GM12873 (cell line): ENCODE measurements around the gene CDIPT.
A peak's percentile ranks its signal among the peaks of the same experiment; 100 is the strongest.

ENCODE experiments used
- TF ChIP-seq, protein P1 (sequence below): IDR thresholded peaks from 2 replicates; pipeline ENCODE4 v1.5.1; 2012; ENCODE audit warnings: low read depth, mild to moderate bottlenecking, moderate library complexity, low read length, control low read depth; ENCODE audit not compliant: insufficient read depth; ENCODE audit errors: missing control alignments

The CDIPT gene, protein sequence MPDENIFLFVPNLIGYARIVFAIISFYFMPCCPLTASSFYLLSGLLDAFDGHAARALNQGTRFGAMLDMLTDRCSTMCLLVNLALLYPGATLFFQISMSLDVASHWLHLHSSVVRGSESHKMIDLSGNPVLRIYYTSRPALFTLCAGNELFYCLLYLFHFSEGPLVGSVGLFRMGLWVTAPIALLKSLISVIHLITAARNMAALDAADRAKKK

DNA sequence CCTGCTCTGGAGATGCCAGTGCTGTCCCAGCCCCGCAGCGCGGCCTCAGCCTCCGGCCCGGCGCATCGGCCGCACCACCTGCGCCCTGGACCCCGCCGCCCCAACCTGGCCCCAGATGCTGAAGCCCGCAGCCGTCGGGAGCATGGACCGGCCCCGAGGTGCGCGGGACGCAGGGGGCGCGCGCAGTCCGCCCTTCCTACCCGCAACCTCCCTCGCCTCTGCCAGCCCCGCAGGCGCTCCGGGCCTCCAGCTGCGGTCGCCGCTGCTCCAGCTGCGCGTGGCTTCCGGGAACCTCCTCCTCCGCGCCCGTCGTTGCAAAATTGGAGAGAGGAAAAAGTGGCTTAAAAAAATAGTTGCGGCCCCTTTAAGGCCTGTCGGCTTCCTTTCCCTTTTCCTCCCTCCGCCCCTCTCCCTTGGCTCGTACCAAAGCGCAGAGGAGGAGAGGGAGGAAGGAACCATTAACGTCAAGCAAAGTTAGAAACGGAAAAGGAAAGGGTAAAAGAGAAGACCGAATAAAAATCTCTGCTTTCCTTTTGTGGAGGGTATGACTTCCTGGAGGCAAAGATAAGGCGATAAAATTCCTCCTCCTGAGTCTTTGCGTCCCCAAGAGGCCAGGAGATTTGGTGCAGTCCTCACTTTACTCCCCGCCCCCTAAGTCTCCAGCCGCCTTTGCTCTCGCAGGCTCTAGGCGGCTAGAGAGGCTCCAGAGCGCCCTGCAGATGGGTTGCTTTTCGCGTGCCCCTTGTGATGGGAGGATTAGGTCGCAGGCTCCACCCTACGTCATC lies at the start of gene CDIPT:
Gene CDIPT, minus strand, starts transcription at position 343 of the 785 bp plus-strand sequence. CDS start 369 bp downstream, outside the sequence.
- TF ChIP-seq, protein P1, sequence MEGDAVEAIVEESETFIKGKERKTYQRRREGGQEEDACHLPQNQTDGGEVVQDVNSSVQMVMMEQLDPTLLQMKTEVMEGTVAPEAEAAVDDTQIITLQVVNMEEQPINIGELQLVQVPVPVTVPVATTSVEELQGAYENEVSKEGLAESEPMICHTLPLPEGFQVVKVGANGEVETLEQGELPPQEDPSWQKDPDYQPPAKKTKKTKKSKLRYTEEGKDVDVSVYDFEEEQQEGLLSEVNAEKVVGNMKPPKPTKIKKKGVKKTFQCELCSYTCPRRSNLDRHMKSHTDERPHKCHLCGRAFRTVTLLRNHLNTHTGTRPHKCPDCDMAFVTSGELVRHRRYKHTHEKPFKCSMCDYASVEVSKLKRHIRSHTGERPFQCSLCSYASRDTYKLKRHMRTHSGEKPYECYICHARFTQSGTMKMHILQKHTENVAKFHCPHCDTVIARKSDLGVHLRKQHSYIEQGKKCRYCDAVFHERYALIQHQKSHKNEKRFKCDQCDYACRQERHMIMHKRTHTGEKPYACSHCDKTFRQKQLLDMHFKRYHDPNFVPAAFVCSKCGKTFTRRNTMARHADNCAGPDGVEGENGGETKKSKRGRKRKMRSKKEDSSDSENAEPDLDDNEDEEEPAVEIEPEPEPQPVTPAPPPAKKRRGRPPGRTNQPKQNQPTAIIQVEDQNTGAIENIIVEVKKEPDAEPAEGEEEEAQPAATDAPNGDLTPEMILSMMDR = peak; percentile 84

DNA sequence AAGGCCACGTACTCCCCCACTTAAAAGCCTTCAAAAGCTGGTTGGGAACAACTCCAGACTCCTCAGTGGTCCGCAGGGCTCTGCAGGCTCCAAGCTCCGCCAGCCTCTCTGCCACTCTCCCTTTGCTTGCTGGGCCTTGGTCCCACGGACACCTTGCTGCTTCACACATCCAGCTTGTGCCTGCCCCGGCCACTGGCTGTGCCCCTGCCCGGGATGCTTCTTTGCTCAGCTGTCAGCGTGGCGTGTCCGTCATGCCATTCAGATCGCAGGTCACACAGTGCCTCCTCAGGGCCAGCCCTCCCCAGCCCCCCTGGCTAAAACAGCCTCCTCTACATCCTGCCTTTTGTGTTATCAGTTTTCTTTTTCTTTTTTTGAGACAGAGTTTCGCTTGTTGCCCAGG lies 49.1 kb upstream of the CDIPT start:
- TF ChIP-seq, protein P1 = no peak

DNA sequence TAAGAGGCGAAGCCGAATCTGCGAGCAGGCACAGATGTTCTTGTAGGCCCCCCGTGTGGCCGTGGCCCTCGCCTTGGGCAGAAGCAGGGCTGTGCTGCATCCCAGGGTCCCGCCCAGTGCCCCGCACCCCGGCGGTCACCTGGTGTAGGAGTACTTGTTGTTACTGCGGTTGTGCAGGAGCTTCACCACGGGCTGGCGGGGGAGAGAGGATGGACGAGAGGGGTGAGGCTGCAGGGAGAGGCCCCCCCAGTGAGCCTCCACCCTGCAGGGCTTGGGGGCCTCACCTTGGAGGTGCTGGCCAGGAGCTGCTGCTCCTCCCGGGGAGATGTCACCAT lies 48.6 kb upstream of the CDIPT start:
- TF ChIP-seq, protein P1 = no peak

DNA sequence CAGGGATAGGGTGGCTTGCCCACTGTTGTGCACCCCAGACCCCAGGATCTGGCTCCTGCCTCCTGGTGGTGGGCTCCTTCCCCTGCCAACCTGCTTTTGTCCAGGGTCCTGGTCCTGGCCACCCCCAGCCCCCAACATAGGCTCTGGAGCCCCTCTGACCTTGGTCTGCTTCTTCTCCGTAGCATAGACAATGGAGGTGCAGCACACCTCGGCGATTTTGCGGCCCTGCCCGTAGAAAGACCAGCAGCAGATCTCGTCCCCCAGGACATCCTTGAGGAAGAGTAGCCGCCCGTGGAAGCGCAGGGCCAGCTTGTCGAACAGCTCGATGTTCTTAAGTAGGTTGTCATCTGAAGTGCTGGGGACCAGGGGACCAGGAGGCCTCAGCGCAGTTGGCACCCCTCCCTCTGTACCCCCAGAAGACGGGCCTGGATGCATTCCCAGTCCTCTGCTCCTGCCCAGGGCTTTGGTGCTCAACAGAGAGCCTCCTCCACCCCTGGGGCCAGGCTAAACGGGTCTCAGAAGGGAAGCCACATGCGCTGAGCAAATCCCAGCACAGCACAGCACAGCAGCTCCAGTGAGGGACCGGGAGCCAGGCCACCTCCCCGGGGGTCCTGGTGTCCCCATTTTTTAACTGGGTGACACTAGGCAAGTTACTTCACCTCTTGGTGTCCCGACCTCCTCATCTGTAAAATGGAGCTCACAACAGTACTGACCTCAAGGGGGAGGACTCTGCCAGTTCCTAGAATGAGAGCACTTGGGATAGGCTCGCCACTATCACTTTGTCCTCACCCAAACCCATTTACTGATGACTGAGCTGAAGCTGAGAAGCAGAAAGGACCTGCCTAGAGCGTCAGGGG lies 48.0 kb upstream of the CDIPT start:
- TF ChIP-seq, protein P1 = no peak

DNA sequence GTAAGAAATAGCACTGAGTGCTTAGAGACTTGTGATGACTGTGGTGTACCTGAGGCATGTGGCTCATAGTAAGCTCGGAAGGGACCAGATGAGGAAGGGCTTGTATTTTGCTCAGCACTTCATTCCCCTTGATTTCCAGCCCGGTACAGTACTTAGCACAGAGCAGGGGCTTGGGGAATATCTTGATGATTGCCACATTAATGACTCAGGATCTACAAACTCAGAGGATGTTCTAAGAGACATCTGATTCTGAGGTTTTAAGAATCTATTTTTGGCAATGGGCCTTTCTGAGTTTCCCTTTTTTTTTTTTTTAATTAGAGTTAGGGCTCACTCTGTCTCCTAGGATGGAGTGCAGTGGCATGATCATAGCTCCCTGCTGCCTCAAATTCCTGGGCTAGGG lies 46.4 kb upstream of the CDIPT start:
- TF ChIP-seq, protein P1 = no peak

DNA sequence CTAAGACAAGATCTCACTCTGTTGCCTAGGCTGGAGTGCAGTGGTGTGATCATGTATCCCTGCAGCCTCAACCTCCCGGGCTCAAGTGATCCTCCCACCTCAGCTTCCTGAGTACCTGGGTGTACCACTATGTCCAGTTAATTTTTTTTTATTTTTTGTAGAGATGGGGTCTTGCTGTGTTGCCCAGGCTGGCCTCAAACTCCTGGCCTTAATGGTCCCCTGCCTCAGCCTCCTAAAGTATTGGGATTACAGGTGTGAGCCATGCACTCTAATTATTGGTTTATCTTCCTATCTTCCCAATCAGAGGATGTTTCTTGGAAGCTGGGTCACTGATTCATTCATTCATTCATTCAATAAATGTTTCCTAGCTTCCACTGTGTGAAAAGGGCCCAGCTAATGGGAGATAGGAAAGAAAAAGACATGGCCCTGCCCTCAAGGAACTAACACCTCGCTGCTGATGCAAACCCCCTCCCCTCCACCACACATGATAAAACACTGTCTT lies 45.7 kb upstream of the CDIPT start:
- TF ChIP-seq, protein P1 = no peak

DNA sequence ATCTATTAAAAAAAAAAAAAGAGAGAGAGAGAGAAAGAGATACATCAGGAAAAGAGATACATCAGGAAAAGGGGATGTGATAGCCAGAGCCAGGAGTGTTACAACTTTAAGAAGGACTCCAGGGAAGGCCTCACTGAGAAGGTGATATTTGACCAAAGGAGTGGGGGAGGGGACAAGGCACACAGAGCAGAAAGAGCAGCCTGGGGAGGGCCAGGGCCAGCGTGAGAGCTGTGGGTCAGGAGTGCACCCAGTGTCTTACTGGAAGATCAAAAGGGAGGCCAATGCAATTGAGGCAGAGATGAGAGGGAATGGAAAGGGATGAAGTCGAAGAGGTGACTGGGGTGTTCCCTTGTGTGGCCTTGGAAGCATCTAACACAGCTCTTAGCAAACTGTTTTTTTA lies 44.9 kb upstream of the CDIPT start:
- TF ChIP-seq, protein P1 = no peak
